HG03139 (cell line): ENCODE results near the gene DLEU7.

ENCODE experiments used
- ATAC-seq: cut with Tn5 transposase; IDR thresholded peaks from one replicate; pipeline ENCODE4 v1.9.1; 2021; ENCODE audit not compliant: unreplicated experiment

Gene DLEU7

GRCh38 chr13:50797091-50797490 is 46.4 kb downstream of the DLEU7 start:
- ATAC-seq = no peak

- no peak for ATAC-seq
Observed at GRCh38 chr13:50796463-50796862, 47.0 kb downstream of the DLEU7 start.

- no peak for ATAC-seq
Observed at GRCh38 chr13:50794226-50794625, 49.3 kb downstream of the DLEU7 start.

- no peak for ATAC-seq
Observed at GRCh38 chr13:50793026-50793425, 50.5 kb downstream of the DLEU7 start.

GRCh38 chr13:50788551-50789210 is 54.8 kb downstream of the DLEU7 start:
- ATAC-seq = no peak

GRCh38 chr13:50787316-50788195 is 55.9 kb downstream of the DLEU7 start:
- ATAC-seq = no peak

GRCh38 chr13:50783717-50784290 is 59.7 kb downstream of the DLEU7 start:
- no peak for ATAC-seq

GRCh38 chr13:50783066-50783465 is 60.4 kb downstream of the DLEU7 start:
- ATAC-seq = no peak

GRCh38 chr13:50780201-50781015 is 63.1 kb downstream of the DLEU7 start:
- no peak for ATAC-seq

- no peak for ATAC-seq
Observed at GRCh38 chr13:50779443-50780200, 63.9 kb downstream of the DLEU7 start.
